ENCODE measurements around the gene ART4.

- TF ChIP-seq POLR2AphosphoS5 (IDR thresholded peaks at IDR 0.05) (no peak), CTCF (IDR thresholded peaks at IDR 0.05) (no peak), EP300 (IDR thresholded peaks at IDR 0.05; ENCODE audit: low read depth) (no peak)
These were observed 2.8 kb upstream of the ART4 start for GRCh38 chr12:14846042-14846587.
